HG03520 (cell line): Measurements from ENCODE around the gene CDKN3.
"Not testable (repeated sequence)": the region's sequence is repeated elsewhere in the genome, so short reads cannot be mapped to it uniquely, and the experiment has no call there.

ENCODE experiments used
- ATAC-seq: cut with Tn5 transposase; IDR thresholded peaks from one replicate; pipeline ENCODE4 v1.9.1; 2021; ENCODE audit warnings: mild to moderate bottlenecking, moderate library complexity; ENCODE audit not compliant: unreplicated experiment

The CDKN3 gene

DNA sequence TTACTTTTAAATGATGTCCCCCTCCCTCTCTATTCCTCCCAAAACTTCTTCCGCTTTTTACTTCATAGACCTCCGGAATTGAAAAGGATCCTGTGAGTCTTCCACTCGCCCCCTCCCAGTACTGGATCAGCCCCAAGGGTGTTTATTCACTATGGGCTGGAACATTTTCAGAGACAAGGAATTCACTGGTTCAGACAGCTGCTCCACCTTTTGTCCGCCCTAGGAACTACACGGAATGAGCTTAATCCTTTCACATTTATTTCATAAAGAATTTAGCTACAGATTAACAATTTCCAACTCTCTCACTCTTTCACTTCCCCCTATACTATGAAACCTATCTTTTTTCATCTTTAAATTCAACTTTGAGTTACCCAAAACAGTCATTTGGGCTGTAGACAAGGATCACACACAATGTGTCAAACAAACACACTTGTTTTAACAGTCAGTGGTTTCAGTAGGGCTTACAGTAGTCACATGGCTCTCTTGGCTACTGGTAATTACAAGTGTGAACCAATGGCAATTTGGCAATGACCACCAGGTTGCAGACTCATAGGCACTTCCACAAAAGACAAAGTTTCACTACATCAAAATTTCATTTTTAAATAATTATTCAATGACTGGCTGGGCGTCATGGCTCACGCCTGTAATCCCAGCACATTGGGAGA is 23.8 kb downstream of the CDKN3 start:
- ATAC-seq = no peak

DNA sequence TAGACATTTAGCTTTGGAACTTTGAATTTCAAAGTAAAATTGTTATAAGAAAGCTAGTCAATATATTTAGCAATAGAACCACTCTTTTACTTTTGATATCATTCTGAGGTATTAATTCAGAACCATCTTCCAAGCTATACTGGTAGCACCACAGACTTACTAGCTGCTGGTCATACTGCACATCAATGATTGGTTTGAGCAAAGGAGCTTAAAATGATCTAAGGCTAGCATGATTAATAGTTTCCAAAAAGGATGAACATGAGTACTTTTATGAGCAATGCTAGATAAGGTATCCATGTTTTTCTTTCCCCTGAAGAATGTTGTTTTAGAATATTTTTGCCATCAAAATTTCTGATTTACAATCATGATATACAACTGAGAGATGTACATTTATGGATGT is 27.2 kb downstream of the CDKN3 start:
- no peak for ATAC-seq

- ATAC-seq = no peak
These were observed 27.7 kb downstream of the CDKN3 start for GRCh38 chr14:54424479-54424901.

DNA sequence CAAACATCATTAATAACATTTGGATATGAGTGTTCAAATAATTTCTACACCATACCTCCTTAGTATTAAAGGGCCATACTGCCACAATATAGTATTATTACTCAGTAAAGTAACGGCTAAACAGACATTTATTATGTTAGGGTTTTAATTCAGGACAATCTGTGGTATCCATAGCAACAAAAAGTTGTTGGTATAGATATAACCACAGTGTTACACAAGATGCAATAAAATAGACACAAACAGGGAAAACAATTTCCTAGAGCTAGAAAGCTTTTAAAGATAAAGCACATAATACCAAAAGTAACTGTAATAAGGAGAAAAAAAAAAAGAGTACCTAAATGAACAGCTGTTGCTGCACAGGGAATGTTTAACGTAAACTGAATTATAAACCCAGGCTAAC is 28.3 kb downstream of the CDKN3 start:
- ATAC-seq = no peak

DNA sequence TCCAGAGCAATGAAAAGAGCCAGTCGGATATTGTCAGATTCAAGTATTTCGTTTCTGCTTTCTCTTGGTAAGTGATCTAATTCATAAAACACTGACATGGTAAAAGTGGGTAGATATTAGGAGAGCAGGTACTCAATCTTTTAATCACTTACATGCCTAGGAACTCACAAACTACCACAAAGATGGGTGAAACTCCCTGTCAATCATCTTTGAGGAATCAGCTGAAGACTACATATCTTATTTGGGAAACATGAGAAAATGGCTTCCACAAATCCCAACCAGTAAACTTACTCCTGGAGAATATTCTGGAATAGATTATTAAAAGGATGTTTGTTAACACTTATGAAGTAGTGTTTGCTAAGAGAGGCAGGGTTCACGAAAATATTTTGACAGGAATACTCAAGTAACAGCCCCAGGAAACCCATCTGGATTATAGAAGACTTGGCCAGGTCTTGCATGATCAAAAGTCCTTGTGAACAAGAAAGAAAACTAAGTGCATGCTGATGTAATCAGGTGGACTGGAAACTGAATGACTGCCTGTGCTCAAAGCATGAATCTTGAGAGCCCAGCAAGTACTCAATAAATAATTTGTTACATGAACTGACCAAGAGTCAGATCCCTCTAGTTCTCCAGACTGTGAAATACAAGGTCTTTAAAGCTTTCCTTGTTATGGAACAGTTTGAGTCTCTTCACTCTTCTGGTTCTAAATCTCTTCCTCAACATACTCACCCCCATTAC is 28.9 kb downstream of the CDKN3 start:
- no peak for ATAC-seq

DNA sequence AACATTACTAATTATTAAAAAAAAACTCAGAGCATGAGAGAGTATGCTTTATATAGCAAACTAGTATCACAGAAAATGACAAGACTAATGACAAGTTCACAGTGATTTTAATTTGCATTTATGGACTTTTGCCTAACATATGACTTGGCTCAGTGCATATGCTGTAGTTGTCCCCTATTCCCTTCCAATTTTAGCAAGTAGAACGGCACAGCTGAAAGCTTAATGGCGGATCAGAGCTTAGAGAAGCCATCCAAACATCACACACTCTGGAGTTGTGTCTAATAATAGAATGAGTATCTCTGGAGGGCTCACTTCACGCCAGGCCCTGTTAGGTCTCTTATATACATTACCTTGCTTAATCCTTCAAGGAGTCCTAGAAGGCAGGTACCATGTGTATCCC is 31.1 kb downstream of the CDKN3 start:
- ATAC-seq = no peak

DNA sequence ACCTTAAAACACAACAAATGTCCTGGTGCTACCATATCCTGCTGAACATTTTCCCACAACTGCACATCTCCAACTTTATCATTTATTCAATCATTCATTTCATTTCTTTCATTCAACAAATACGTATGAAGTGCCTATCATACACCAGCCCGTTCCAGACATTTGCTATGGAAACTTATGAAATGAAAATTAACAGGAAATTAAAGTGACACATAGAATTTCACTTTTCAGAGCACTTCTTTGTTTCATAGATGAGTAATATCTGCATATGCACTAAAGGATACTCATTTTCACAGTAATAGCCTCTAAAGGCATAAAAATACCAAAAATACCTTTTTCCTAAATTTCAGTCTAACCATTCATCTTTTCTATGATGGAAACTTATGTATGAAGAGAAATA is 31.7 kb downstream of the CDKN3 start:
- ATAC-seq = no peak

DNA sequence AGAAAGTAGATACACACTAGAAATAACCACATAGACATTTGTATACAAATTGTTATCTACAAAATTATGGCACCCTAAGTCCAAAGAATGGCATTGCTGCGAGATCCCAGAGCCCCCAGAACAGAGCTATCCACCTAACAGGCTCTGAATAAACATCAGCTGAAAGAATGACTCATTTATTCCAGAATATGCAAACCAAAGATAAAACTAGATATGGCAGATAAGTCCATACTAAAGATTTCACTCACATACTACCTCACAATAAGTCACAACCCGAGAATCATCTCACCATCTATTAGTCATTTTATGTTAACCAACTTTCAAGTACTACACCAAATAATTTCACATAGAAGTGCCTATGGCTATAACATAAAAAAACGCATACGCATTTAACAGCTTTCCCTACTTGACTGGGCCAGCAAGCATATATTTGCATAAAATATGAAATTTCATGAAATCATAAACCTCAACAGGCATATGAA is 38.7 kb downstream of the CDKN3 start:
- ATAC-seq = peak; percentile 61

- not testable (repeated sequence) for ATAC-seq
These were observed 41.1 kb downstream of the CDKN3 start for GRCh38 chr14:54437954-54438353.

GRCh38 chr14:54438703-54439102 is 41.9 kb downstream of the CDKN3 start:
- no peak for ATAC-seq

GRCh38 chr14:54440037-54440436 is 43.2 kb downstream of the CDKN3 start:
- ATAC-seq = no peak

GRCh38 chr14:54440476-54440872 is 43.7 kb downstream of the CDKN3 start:
- ATAC-seq = no peak

DNA sequence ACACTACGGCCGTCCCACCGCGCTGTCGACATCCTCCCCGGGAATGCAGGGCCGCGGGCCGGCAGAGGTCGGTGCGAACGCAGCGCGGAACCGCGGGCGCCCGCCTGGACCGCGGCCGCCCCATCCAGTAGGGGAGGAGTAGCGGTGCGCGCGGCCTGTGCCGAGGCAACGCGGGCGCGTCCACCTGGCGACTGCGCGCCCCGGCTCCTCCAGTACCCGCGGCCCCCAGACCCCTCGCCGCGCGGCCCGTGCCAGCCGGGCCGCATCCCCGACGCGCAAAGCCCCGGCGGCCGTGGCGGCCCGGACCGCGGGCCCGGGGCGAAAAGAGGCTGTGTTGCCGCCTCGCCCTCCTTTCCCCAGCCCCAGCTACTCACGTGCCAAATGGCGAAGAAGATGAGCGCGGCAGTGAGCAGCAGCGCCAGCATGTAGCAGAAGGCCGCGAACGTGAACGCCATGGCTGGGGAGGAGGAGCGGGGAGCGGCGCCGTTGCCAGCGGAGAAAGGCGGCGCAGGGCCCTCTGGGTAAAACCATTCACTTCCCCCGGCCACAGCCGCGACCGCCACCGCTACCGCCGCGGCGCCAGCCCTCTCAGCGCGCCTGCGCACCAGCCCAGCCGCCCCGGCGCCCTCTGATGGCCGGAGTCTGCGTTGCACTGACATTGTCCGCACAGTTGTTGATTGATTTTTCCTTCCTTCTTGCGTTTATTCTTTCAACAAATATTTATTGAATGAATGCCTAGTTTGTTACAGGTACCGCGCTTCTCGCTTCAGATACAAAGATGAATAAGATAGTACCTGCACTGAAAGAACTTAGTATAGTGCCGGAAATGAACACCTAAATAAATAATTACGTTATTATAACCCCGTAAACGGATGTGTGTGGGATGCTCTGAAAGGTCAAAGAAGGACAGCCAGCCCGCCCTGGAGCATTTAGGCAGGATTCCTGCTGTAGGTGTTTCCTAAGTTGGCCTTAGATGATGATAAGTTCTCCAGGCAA is 44.4 kb downstream of the CDKN3 start, which contains the start of gene CNIH1:
CNIH1 (minus strand) TSS at position 502 of the 996 bp plus-strand sequence; CDS start at position 455, 47 bp downstream.
- ATAC-seq = peak; percentile 91

- not testable (repeated sequence) for ATAC-seq
These were observed 46.2 kb downstream of the CDKN3 start for GRCh38 chr14:54442961-54443360.

- ATAC-seq = no peak
These were observed 47.2 kb downstream of the CDKN3 start for GRCh38 chr14:54443981-54444380.

DNA sequence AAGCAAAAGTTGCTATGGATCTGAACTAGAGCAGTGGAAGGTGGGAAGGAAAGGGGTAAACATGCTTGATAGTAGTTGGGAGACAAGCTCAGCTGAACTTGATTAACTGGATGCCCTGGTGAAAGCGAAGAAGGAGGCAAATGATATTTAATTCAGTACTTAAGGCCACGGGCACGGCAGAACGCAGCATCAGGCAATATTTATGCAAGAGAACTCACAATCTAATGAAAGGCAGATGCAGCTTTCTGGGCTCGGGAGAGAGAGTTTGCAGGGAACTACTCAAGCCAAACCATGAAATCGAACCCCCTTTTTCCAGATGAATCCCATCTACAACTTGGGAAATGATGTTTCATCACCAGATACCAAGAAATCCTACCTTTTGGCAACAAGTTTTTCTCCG is 47.9 kb downstream of the CDKN3 start:
- ATAC-seq = no peak

GRCh38 chr14:54446161-54446693 is 49.4 kb downstream of the CDKN3 start:
- ATAC-seq = no peak

GRCh38 chr14:54447231-54447692 is 50.5 kb downstream of the CDKN3 start:
- ATAC-seq = no peak

- ATAC-seq = peak; percentile 50
These were observed 53.7 kb downstream of the CDKN3 start for GRCh38 chr14:54450535-54450934.

GRCh38 chr14:54451121-54451601 is 54.4 kb downstream of the CDKN3 start:
- no peak for ATAC-seq
